Measurements from ENCODE around the gene MFSD1. TPM values are rescaled to one million over a fixed set of nuclear protein-coding genes. Genes with fewer than 3 reads are reported as not detected.

The MFSD1 gene
- polyA plus RNA-seq, 3 donors, result 110 to 262 (median 225) TPM

DNA sequence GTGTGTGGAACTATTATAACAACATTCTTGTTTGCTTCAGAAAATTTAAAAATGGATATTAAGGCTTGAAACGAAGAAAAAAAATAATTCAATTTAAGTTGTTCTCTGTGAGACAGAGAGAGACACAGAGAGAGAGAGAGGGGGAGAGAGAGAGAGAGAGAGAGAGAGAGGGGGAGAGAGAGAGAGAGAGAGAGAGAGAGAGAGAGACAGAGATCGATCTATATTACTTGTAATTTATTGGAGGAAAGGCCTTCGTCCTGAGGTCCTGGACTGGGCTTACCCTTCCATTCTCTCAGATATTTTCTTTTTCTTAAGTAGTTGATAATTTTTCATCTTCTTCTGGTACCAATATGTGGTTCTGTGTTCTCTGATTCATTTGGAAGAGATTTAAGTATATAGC lies 25.9 kb downstream of the MFSD1 start:
- H3K27me3 Mint-ChIP-seq (ENCODE audit: low read depth in 3 of 3), result no peaks in the 10 kb centered on the region
- H3K36me3 Mint-ChIP-seq, result peaks cover 74 to 83% of the 10 kb centered on the region in 2 donors
- H4K20me1 ChIP-seq (ENCODE audit: insufficient read depth, low read length), result peaks cover 41% of the 10 kb centered on the region
- WGBS (ENCODE audit: insufficient coverage), result no CpG with 5 or more reads among the region's 3 CpGs
- no peaks in the 10 kb centered on the region for H3K4me1 Mint-ChIP-seq
- no peak overlapping the region for H2AFZ ChIP-seq (ENCODE audit: insufficient read depth, low read depth, low read length, poor library complexity, severe bottlenecking)
- H3K9me3 ChIP-seq (replicated peaks in 1 of 2; ENCODE audit: control insufficient read depth in 1 of 2, insufficient read depth in 1 of 2, low read length in 2 of 2), result no peaks in the 10 kb centered on the region
- H3K36me3 ChIP-seq (replicated peaks in 1 of 2; ENCODE audit: control insufficient read depth in 1 of 2, insufficient read depth in 2 of 2, low read length in 2 of 2), result peaks cover 92 to 96% of the 10 kb centered on the region in 2 donors
- H3K27me3 ChIP-seq (ENCODE audit: control insufficient read depth in 2 of 2, insufficient read depth in 2 of 2, low read length in 2 of 2), result no peaks in the 10 kb centered on the region
- H3K4me1 ChIP-seq (ENCODE audit: control insufficient read depth in 1 of 2, insufficient read depth in 2 of 2, low read length in 2 of 2), result no peaks in the 10 kb centered on the region
- no peak overlapping the region for H3K9ac ChIP-seq (ENCODE audit: insufficient read depth, low read length, poor library complexity, severe bottlenecking)
- H3K4me3 Mint-ChIP-seq, result no peak overlapping the region
- H3K9me3 Mint-ChIP-seq, result peaks cover 0 to 2% (median 0%) of the 10 kb centered on the region in 7 donors
- H3K4me2 ChIP-seq (replicated peaks; ENCODE audit: extremely low read depth, low read length, poor library complexity, severe bottlenecking), result no peak overlapping the region
- no peak overlapping the region for H3K4me3 ChIP-seq (replicated peaks in 1 of 3; ENCODE audit: low read depth in 2 of 3, low read length in 3 of 3)
- H3K27ac Mint-ChIP-seq, result peak overlapping the region in 4 of 7 donors; percentile 6 to 67 (median 38)
- intact Hi-C loops (cut with micrococcal nuclease), result no loop called here
- TF ChIP-seq, protein P1, sequence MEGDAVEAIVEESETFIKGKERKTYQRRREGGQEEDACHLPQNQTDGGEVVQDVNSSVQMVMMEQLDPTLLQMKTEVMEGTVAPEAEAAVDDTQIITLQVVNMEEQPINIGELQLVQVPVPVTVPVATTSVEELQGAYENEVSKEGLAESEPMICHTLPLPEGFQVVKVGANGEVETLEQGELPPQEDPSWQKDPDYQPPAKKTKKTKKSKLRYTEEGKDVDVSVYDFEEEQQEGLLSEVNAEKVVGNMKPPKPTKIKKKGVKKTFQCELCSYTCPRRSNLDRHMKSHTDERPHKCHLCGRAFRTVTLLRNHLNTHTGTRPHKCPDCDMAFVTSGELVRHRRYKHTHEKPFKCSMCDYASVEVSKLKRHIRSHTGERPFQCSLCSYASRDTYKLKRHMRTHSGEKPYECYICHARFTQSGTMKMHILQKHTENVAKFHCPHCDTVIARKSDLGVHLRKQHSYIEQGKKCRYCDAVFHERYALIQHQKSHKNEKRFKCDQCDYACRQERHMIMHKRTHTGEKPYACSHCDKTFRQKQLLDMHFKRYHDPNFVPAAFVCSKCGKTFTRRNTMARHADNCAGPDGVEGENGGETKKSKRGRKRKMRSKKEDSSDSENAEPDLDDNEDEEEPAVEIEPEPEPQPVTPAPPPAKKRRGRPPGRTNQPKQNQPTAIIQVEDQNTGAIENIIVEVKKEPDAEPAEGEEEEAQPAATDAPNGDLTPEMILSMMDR (IDR thresholded peaks at IDR 0.05), result no peak
- peaks cover 3% of the 10 kb centered on the region for H3K79me2 ChIP-seq (ENCODE audit: insufficient read depth, low read length)
- H3K27ac ChIP-seq (ENCODE audit: low read depth in 1 of 2, low read length in 2 of 2), result no peak overlapping the region
- DNase-seq, result no peak

DNA sequence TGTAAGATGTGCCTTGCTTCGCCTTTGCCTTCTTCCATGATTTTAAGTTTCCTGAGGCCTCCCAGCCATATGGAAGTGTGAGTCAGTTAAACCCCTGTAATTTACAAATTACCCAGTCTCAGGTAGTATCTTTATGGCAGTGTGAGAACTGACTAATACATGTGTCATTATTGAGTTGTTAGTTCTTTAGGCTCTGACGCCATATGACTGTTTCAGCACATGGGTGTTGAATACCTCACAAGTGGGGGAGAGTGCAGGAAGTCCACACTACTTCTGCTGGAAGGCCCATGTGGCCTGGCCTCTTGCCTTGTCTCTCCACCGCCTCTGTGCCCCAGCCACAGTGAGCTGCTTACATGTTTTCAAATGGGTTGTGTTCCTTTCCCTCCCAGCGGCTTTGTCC lies 28.5 kb downstream of the MFSD1 start:
- peak in 1 of 3 donors; percentile 21 for DNase-seq
- H3K27ac ChIP-seq (ENCODE audit: low read depth in 1 of 2, low read length in 2 of 2), result no peak overlapping the region
- H3K36me3 ChIP-seq (replicated peaks in 1 of 2; ENCODE audit: control insufficient read depth in 1 of 2, insufficient read depth in 2 of 2, low read length in 2 of 2), result peaks cover 66 to 73% of the 10 kb centered on the region in 2 donors
- 100% methylated on average over 2 of the region's 4 CpGs for WGBS (ENCODE audit: insufficient coverage)
- Mint-ChIP-seq H3K27me3 (ENCODE audit: low read depth in 3 of 3) (no peaks in the 10 kb centered on the region), H3K4me3 (no peak overlapping the region), H3K4me1 (no peaks in the 10 kb centered on the region), H3K27ac (peak overlapping the region in 4 of 7 donors; percentile 59 to 79 (median 70)), H3K36me3 (peaks cover 57 to 72% of the 10 kb centered on the region in 2 donors), H3K9me3 (peaks cover 0 to 2% (median 0%) of the 10 kb centered on the region in 7 donors)
- no peak overlapping the region for H3K4me3 ChIP-seq (replicated peaks in 1 of 3; ENCODE audit: low read depth in 2 of 3, low read length in 3 of 3)
- H2AFZ ChIP-seq (ENCODE audit: insufficient read depth, low read depth, low read length, poor library complexity, severe bottlenecking), result no peak overlapping the region
- H3K9me3 ChIP-seq (replicated peaks in 1 of 2; ENCODE audit: control insufficient read depth in 1 of 2, insufficient read depth in 1 of 2, low read length in 2 of 2), result no peaks in the 10 kb centered on the region
- intact Hi-C loops (cut with micrococcal nuclease), result no loop called here
- TF ChIP-seq, protein P1 (IDR thresholded peaks at IDR 0.05), result no peak
- peaks cover 19% of the 10 kb centered on the region for H4K20me1 ChIP-seq (ENCODE audit: insufficient read depth, low read length)
- no peaks in the 10 kb centered on the region for H3K4me1 ChIP-seq (ENCODE audit: control insufficient read depth in 1 of 2, insufficient read depth in 2 of 2, low read length in 2 of 2)
- no peaks in the 10 kb centered on the region for H3K27me3 ChIP-seq (ENCODE audit: control insufficient read depth in 2 of 2, insufficient read depth in 2 of 2, low read length in 2 of 2)
- peaks cover 3% of the 10 kb centered on the region for H3K79me2 ChIP-seq (ENCODE audit: insufficient read depth, low read length)
- H3K9ac ChIP-seq (ENCODE audit: insufficient read depth, low read length, poor library complexity, severe bottlenecking), result no peak overlapping the region
- no peak overlapping the region for H3K4me2 ChIP-seq (replicated peaks; ENCODE audit: extremely low read depth, low read length, poor library complexity, severe bottlenecking)
